Esophagus muscularis mucosa (tissue), 4 donors: Measurements from ENCODE around the gene SUPV3L1. TPM values are rescaled to one million over a fixed set of nuclear protein-coding genes. Genes with fewer than 3 reads are reported as not detected.
A peak's percentile ranks its signal among the peaks of the same experiment; 100 is the strongest.
"Not testable (repeated sequence)": the region's sequence is repeated elsewhere in the genome, so short reads cannot be mapped to it uniquely, and the experiment has no call there.

Experiments
- DNase-seq: peaks from one replicate; pipeline ENCODE4 v3.0.0-alpha.2; 2017; ENCODE audit errors: extremely low spot score
- H3K27ac ChIP-seq, 4 donors: fragments of 200-600 bp; sonication (generic); replicated peaks in 1 of 4; 1 replicate in 3 of 4; 2 replicates in 1 of 4; pipeline ENCODE4 v1.5.1; 2016 to 2019; ENCODE audit warnings: mild to moderate bottlenecking in 1 of 4
- H3K27me3 ChIP-seq, 4 donors: fragments of 200-600 bp; sonication (generic); one replicate each; pipeline versions ENCODE4 v1.5.1 to v1.6.0; 2016 to 2019
- H3K36me3 ChIP-seq, 4 donors: fragments of 200-600 bp; sonication (generic); one replicate each; pipeline ENCODE4 v1.5.1; 2016 to 2019
- H3K4me1 ChIP-seq, 4 donors: fragments of 200-600 bp; sonication (generic); one replicate each; pipeline ENCODE4 v1.5.1; 2016 to 2019
- H3K4me3 ChIP-seq, 4 donors: fragments of 200-600 bp; sonication (generic); 1 replicate in 2 of 4; 2 replicates in 2 of 4; pipeline ENCODE4 v1.5.1; 2016 to 2019; ENCODE audit warnings: mild to moderate bottlenecking in 4 of 4, moderate library complexity in 1 of 4
- H3K9me3 ChIP-seq, 4 donors: fragments of 200-600 bp; sonication (generic); 1 replicate in 3 of 4; 2 replicates in 1 of 4; pipeline ENCODE4 v1.5.1; 2016 to 2019
- EP300 ChIP-seq: sonication (generic); formaldehyde crosslinking; IDR thresholded peaks from one replicate; pipeline ENCODE4 v1.6.1; 2017; ENCODE audit warnings: antibody characterized with exemption
- POLR2A ChIP-seq: fragments of 450-650 bp; IDR thresholded peaks from one replicate; pipeline ENCODE4 v1.6.1; 2017; ENCODE audit warnings: antibody characterized with exemption, moderate library complexity, mild to moderate bottlenecking, low read depth
- POLR2AphosphoS5 ChIP-seq, 2 donors: sonication (generic); formaldehyde crosslinking; IDR thresholded peaks; one replicate each; pipeline ENCODE4 v1.6.1; 2017; ENCODE audit warnings: antibody characterized with exemption in 2 of 2
- WGBS: methylation state at CpG from one replicate; pipeline ENCODE4 v1.1.5; 2018; 5-methylcytosine and 5-hydroxymethylcytosine counted together
- intact Hi-C: fragments of 100-400 bp; cut with DNase I; formaldehyde crosslinking; loops from one replicate; pipeline ENCODE4 v1.15.1; 2023
- total RNA-seq, 4 donors: library from RNA; depleted of rRNA; stranded (reverse); fragments of >200 nt; gene quantifications; one replicate each; pipeline versions ENCODE4 v1.1.0 to v1.2.1, GENCODE V29; 2016
- TF ChIP-seq, protein P1 (sequence below), 3 experiments: fragments of 200-600 bp in 2 of 3; fragments of 450-650 bp in 1 of 3; sonication (generic) in 2 of 3; IDR thresholded peaks; one replicate each; pipeline ENCODE4 v1.5.1; 2017 to 2019; ENCODE audit warnings: antibody characterized with exemption in 3 of 3, mild to moderate bottlenecking in 2 of 3, moderate library complexity in 1 of 3

The SUPV3L1 gene
- 10 to 100 TPM; 15.4 to 21.9 (median 20.4) TPM for total RNA-seq

GRCh38 chr10:69179743-69180524, at the start of gene SUPV3L1:
SUPV3L1 (plus strand) TSS chr10:69180234; CDS start chr10:69180292, 58 bp downstream.
- WGBS: under 1% methylated on average over 40 of the region's 44 CpGs
- TF ChIP-seq POLR2A: peak; percentile 81
- no peak for TF ChIP-seq EP300
- TF ChIP-seq POLR2AphosphoS5 (IDR thresholded peaks at IDR 0.05): peak; percentile 92 to 95
- TF ChIP-seq, protein P1, sequence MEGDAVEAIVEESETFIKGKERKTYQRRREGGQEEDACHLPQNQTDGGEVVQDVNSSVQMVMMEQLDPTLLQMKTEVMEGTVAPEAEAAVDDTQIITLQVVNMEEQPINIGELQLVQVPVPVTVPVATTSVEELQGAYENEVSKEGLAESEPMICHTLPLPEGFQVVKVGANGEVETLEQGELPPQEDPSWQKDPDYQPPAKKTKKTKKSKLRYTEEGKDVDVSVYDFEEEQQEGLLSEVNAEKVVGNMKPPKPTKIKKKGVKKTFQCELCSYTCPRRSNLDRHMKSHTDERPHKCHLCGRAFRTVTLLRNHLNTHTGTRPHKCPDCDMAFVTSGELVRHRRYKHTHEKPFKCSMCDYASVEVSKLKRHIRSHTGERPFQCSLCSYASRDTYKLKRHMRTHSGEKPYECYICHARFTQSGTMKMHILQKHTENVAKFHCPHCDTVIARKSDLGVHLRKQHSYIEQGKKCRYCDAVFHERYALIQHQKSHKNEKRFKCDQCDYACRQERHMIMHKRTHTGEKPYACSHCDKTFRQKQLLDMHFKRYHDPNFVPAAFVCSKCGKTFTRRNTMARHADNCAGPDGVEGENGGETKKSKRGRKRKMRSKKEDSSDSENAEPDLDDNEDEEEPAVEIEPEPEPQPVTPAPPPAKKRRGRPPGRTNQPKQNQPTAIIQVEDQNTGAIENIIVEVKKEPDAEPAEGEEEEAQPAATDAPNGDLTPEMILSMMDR (IDR thresholded peaks at IDR 0.05): peak in 1 of 3 experiments; percentile 19
- intact Hi-C loops: loop anchor here (5.0 to 10.0 kb wide), 2 partner anchors 58 to 195 kb away; partner anchors contain the start of genes KIFBP and VPS26A

GRCh38 chr10:69130251-69130650, 49.8 kb upstream of the SUPV3L1 start:
- Histone ChIP-seq H3K4me3 (no peak overlapping the region), H3K36me3 (peaks cover 1 to 24% (median 15%) of the 10 kb centered on the region in 4 donors), H3K4me1 (peaks cover 13 to 62% (median 32%) of the 10 kb centered on the region in 4 donors), H3K27ac (no peak overlapping the region), H3K9me3 (no peaks in the 10 kb centered on the region), H3K27me3 (no peaks in the 10 kb centered on the region)
- TF ChIP-seq POLR2A (no peak), EP300 (no peak), POLR2AphosphoS5 (IDR thresholded peaks at IDR 0.05) (no peak)
- TF ChIP-seq, protein P1 (IDR thresholded peaks at IDR 0.05): no peak
- intact Hi-C loops: no loop called here
- no peak for DNase-seq
- 47% methylated on average over 2 of the region's 2 CpGs for WGBS

More at GRCh38 chr10:69179743-69180524, at the start of gene SUPV3L1:
- H3K4me1 ChIP-seq: peaks cover 31 to 38% (median 33%) of the 10 kb centered on the region in 4 donors
- peak within 1 kb of the TSS; percentile 75 to 97 (median 84) for H3K4me3 ChIP-seq
- H3K36me3 ChIP-seq: peaks cover 0 to 20% (median 7%) of the 10 kb centered on the region in 4 donors
- H3K9me3 ChIP-seq: no peaks in the 10 kb centered on the region
- DNase-seq: peak; percentile 97
- H3K27me3 ChIP-seq: no peaks in the 10 kb centered on the region
- peak within 1 kb of the TSS; percentile 82 to 92 (median 87) for H3K27ac ChIP-seq

- no peak overlapping the region for H3K27ac ChIP-seq
- H3K4me1 ChIP-seq: peaks cover 0 to 3% (median 0%) of the 10 kb centered on the region in 4 donors
- TF ChIP-seq EP300: no peak
- no peak for TF ChIP-seq POLR2A
- TF ChIP-seq, protein P1 (IDR thresholded peaks at IDR 0.05): no peak
- no peak for TF ChIP-seq POLR2AphosphoS5 (IDR thresholded peaks at IDR 0.05)
- 100% methylated on average over 2 of the region's 2 CpGs for WGBS
- intact Hi-C loops: no loop called here
- no peaks in the 10 kb centered on the region for H3K9me3 ChIP-seq
- peaks cover 5 to 36% (median 28%) of the 10 kb centered on the region in 4 donors for H3K36me3 ChIP-seq
- H3K27me3 ChIP-seq: no peaks in the 10 kb centered on the region
- no peak overlapping the region for H3K4me3 ChIP-seq
- DNase-seq: no peak
Measured at GRCh38 chr10:69139961-69140360, 40.1 kb upstream of the SUPV3L1 start.

DNA sequence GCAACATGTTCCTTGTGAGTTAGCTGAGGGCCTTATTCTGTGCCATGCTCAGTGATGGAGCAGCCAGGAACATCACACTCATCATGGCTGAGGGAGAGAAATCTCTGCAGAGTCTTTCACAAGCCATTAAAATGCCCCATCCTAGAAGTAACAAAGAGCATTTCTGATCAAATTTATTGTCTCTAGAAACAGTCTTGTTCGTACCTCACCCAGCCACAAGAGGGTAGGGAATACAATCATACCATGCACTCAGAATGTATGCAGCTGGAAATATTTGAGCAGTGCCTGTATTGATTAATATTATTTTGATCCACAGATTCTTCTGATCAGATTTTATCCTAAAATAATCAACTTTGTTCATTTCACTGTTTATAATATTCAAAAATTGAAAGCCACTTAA, 38.7 kb upstream of the SUPV3L1 start:
- H3K36me3 ChIP-seq: peaks cover 0 to 24% (median 16%) of the 10 kb centered on the region in 4 donors
- WGBS: 74% methylated on average over 1 of the region's 1 CpG
- no peak for TF ChIP-seq EP300
- no peak for TF ChIP-seq POLR2A
- TF ChIP-seq, protein P1 (IDR thresholded peaks at IDR 0.05): no peak
- TF ChIP-seq POLR2AphosphoS5 (IDR thresholded peaks at IDR 0.05): no peak

GRCh38 chr10:69142074-69142473, 38.0 kb upstream of the SUPV3L1 start:
- H3K4me1 ChIP-seq, DNase-seq, H3K27me3 ChIP-seq, H3K9me3 ChIP-seq, H3K4me3 ChIP-seq, intact Hi-C loops, H3K27ac ChIP-seq: not testable (repeated sequence)
- peaks cover 0 to 16% (median 9%) of the 10 kb centered on the region in 4 donors for H3K36me3 ChIP-seq
- 92% methylated on average over 3 of the region's 3 CpGs for WGBS

More for the DNA sequence above, 38.7 kb upstream of the SUPV3L1 start:
- H3K4me1 ChIP-seq: peaks cover 0 to 3% (median 0%) of the 10 kb centered on the region in 4 donors
- DNase-seq: no peak
- no peak overlapping the region for H3K27ac ChIP-seq
- H3K9me3 ChIP-seq: no peaks in the 10 kb centered on the region
- intact Hi-C loops: no loop called here
- H3K27me3 ChIP-seq: no peaks in the 10 kb centered on the region
- no peak overlapping the region for H3K4me3 ChIP-seq
